ENCODE measurements around the gene CTSA.

DNA sequence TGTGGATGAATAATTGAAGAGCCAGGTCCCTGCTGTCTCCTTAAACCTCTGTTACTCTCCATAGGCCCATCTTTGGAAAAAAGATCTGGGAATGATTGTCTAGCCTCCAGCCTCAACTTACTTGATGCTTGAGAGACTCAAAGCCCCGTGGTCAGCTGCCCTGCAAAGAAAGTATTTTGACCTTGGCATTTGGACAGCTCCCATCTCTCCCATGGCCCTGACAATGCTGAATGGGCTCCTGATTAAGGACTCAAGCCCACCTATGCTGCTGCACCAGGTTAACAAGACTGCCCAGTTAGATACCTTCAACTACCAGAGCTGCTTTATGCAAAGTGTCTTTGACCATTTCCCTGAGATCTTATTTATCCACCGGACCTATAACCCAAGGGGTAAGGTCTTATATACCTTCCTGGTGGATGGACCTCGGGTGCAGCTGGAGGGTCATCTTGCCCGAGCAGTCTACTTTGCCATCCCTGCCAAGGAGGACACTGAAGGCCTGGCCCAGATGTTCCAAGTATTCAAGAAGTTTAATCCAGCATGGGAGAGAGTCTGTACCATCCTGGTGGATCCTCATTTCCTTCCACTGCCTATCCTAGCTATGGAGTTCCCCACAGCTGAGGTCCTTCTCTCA, 8.6 kb upstream of the CTSA start:
- TF ChIP-seq, protein P1, sequence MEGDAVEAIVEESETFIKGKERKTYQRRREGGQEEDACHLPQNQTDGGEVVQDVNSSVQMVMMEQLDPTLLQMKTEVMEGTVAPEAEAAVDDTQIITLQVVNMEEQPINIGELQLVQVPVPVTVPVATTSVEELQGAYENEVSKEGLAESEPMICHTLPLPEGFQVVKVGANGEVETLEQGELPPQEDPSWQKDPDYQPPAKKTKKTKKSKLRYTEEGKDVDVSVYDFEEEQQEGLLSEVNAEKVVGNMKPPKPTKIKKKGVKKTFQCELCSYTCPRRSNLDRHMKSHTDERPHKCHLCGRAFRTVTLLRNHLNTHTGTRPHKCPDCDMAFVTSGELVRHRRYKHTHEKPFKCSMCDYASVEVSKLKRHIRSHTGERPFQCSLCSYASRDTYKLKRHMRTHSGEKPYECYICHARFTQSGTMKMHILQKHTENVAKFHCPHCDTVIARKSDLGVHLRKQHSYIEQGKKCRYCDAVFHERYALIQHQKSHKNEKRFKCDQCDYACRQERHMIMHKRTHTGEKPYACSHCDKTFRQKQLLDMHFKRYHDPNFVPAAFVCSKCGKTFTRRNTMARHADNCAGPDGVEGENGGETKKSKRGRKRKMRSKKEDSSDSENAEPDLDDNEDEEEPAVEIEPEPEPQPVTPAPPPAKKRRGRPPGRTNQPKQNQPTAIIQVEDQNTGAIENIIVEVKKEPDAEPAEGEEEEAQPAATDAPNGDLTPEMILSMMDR (IDR thresholded peaks at IDR 0.05), result no peak
- no peak for TF ChIP-seq POLR2A (IDR thresholded peaks at IDR 0.05)
